DMS114 treated with DMSO at 0.1 percent for 48 hours (cell line): ENCODE results near the gene ELMO2.
A peak's percentile ranks its signal among the peaks of the same experiment; 100 is the strongest.

ENCODE experiments used
- DNase-seq: peaks from one replicate; lab custom pipeline; 2025; ENCODE audit not compliant: unreplicated experiment; lab: John Stamatoyannopoulos, UW

ELMO2 gene

GRCh38 chr20:46406200-46406985 lies at the start of gene ELMO2:
ELMO2 (minus strand) TSS chr20:46406615; CDS start chr20:46394482, 12,133 bp downstream.
- peak; percentile 92 for DNase-seq

- DNase-seq: no peak
Observed at GRCh38 chr20:46455729-46456128, 49.3 kb upstream of the ELMO2 start.

GRCh38 chr20:46446851-46447250 lies 40.4 kb upstream of the ELMO2 start:
- DNase-seq: no peak

GRCh38 chr20:46439837-46440236 lies 33.4 kb upstream of the ELMO2 start:
- DNase-seq: no peak

- peak; percentile 50 for DNase-seq
Observed at GRCh38 chr20:46438156-46438750, 31.8 kb upstream of the ELMO2 start.

GRCh38 chr20:46435146-46435545 lies 28.7 kb upstream of the ELMO2 start:
- DNase-seq: no peak

GRCh38 chr20:46434597-46434996 lies 28.2 kb upstream of the ELMO2 start:
- no peak for DNase-seq

GRCh38 chr20:46433051-46433450 lies 26.6 kb upstream of the ELMO2 start:
- DNase-seq: no peak

GRCh38 chr20:46430921-46431712 lies 24.7 kb upstream of the ELMO2 start:
- DNase-seq: no peak

- DNase-seq: no peak
Observed at GRCh38 chr20:46427384-46427783, 21.0 kb upstream of the ELMO2 start.

GRCh38 chr20:46423882-46424482 lies 17.6 kb upstream of the ELMO2 start:
- no peak for DNase-seq

GRCh38 chr20:46423342-46423741 lies 16.9 kb upstream of the ELMO2 start:
- DNase-seq: no peak

- no peak for DNase-seq
Observed at GRCh38 chr20:46420878-46421277, 14.5 kb upstream of the ELMO2 start.

- DNase-seq: no peak
Observed at GRCh38 chr20:46419882-46420281, 13.5 kb upstream of the ELMO2 start.

- no peak for DNase-seq
Observed at GRCh38 chr20:46416839-46417238, 10.4 kb upstream of the ELMO2 start.

- no peak for DNase-seq
Observed at GRCh38 chr20:46416421-46416820, 10.0 kb upstream of the ELMO2 start.

GRCh38 chr20:46415773-46416172 lies 9.4 kb upstream of the ELMO2 start:
- no peak for DNase-seq

GRCh38 chr20:46414608-46415007 lies 8.2 kb upstream of the ELMO2 start:
- no peak for DNase-seq

- DNase-seq: no peak
Observed at GRCh38 chr20:46411637-46412036, 5.2 kb upstream of the ELMO2 start.

GRCh38 chr20:46408281-46408731 lies 1.9 kb upstream of the ELMO2 start:
- DNase-seq: no peak

GRCh38 chr20:46407671-46407996 lies 1.2 kb upstream of the ELMO2 start:
- no peak for DNase-seq
